A172 (cell line): Measurements from ENCODE around the gene DMD. TPM values are rescaled to one million over a fixed set of nuclear protein-coding genes. Genes with fewer than 3 reads are reported as not detected.
"Not testable (repeated sequence)": the region's sequence is repeated elsewhere in the genome, so short reads cannot be mapped to it uniquely, and the experiment has no call there.

Experiments used
- DNase-seq: peaks from one replicate; pipeline ENCODE4 v3.0.0-alpha.2; 2015; ENCODE audit warnings: low spot score
- total RNA-seq: library from RNA; depleted of rRNA; stranded (reverse); fragments of >200 nt; shearing (Covaris generic); gene quantifications from 2 replicates; pipeline ENCODE4 v1.2.3, GENCODE V29; 2014

The DMD gene
- total RNA-seq, 1 experiment from 2014 or later, result 17.6 TPM

- no peak for DNase-seq
Measured at GRCh38 chrX:31443654-31444053, 1767.7 kb downstream of the DMD start.

- no peak for DNase-seq
Measured at GRCh38 chrX:31440546-31440945, 1770.8 kb downstream of the DMD start.

- DNase-seq, result no peak
Measured at GRCh38 chrX:31436424-31436823, 1774.9 kb downstream of the DMD start.

GRCh38 chrX:31435592-31435991 lies 1775.8 kb downstream of the DMD start:
- DNase-seq, result no peak

DNA sequence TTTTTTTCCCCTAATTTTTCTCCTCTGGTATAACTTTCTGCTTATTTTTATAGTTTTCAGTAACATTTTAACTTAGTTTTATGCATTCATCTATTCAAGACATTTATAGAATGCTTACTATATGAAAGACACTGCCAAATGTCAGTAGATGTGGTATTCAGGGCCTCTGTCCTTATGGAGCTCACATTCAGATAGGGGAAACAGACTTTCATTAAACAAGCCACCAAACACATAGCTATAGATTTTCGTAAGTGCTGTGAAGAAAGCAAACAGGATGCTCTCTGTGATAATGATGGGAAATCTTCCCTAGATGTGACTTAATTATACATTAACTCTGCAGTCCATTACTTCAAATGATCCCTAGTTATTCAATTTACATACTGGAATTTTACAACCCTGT lies 1777.5 kb downstream of the DMD start:
- DNase-seq, result no peak

DNA sequence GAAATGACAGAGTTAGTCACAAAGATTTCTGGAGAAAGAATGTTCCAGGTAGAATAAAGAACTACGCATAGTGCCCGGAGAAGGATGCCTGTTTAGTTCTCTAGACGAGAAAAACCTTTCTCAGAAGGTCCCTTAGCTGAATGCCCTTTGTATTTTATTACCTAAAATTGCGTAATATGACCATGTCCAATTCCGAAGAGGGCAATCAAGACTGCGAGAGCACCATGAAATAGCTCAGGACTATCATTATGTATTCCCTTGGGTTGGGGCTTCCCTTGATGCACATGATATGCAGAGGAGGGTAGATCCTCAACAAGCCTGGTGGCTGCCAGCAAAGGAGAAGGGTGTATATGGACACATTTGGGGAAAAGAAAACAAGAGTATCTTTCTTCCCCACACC lies 1781.4 kb downstream of the DMD start:
- DNase-seq, result no peak

DNA sequence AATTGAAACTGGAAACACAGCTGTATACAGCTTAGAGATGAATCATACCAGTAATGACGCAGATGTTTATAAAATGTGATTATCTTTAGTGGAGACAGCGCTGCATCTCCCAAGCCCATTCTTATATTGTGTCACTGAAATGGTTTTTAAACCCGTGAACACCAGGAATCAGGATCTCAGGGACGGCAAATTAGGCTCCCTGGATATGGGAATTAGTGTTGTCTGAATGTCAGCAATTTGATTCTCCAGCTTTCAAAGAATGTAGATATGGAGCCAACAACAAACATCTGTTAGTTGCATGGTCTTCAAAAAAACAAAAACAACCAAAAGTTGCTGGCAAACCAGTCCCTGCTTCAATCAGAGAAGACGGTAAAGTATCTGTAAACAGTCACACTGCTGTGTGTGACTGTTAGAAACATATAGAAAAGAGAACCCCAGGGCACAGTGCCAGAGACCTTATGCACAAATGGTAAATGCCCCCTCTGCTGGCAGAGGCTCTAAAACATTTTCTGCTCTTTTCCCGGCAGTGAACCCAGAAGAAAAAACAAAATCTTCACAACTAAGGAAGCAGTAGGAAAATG lies 1787.7 kb downstream of the DMD start:
- DNase-seq, result peak; percentile 69

GRCh38 chrX:31421441-31421840 lies 1789.9 kb downstream of the DMD start:
- no peak for DNase-seq

DNA sequence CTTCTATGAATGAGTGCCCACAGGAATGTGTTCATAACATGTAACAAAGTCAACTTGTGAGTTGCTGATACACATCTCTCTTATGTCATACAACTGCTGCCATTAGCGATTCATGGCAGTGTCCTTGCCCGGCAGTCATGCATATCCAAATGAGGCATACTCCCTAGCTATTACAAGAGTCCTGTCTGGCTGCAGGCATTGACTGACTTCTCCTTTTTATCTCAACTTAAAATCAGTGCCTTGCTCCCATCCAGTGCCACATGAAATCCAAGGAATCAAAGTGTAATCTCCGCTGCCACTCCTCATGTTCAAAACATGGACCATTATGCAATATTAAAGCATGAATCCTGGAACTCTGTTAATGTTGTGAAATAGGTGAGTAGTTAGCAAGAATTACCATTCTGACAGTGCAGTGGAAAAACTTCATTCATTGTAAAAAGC lies 1790.6 kb downstream of the DMD start:
- no peak for DNase-seq

DNA sequence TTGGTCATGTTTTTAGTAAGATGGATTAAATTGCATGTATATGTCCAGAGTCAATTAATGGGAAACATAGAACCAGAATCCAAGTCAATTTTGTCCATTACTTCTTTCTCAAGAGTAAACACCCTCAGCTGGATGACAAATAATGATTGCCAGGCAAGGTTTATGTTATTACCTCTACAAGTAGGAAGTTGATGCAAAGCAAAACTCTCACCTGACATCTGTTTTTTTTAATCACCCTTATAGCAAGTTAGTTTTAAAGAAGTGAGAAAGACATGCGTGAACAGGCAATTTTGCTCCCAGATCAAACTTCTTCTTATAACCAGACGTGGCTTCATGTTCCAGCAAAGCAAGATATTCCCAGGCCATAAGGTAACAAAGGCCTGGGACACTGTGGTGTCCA lies 1791.0 kb downstream of the DMD start:
- DNase-seq, result no peak

- DNase-seq, result peak; percentile 67
Measured at GRCh38 chrX:31397119-31397518, 1814.2 kb downstream of the DMD start.

DNA sequence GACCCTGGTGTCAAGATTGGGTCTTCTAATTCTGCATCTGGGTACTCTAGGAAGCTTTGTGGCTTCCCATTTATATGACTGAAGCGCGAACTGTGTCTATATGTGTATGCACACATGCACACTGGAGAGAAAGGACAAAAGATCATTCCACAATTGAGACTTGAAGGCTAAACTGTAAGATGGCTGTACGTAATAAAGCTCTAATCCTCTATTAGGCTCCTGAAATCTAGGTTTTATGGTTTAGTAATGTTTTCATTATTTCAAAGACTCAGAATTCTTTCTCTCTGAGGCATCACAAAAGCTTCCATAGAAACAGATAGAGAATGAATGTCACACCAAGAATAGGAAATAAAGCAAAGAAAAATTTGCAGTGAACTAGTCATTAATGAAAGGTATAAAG lies 1818.8 kb downstream of the DMD start:
- no peak for DNase-seq

DNA sequence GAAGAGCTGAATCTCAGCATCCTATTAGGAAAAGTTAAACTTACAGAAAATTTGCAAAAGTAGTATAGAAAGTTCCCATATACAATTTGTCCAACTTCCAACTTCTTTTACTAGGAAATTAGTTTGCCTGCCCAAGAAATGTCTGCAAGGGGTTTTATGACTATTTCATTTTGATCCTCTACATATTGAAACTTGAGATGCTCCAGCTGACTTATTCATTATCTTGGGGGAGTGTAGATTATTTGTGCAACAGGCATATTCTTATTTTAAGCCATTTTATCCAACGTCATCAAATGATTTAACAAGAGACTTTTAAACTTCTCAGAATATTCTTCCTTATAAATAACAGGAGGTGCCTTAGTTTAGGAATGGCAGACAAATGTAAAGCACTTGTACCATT lies 1822.4 kb downstream of the DMD start:
- DNase-seq, result no peak

GRCh38 chrX:31384471-31384870 lies 1826.9 kb downstream of the DMD start:
- DNase-seq, result no peak

DNA sequence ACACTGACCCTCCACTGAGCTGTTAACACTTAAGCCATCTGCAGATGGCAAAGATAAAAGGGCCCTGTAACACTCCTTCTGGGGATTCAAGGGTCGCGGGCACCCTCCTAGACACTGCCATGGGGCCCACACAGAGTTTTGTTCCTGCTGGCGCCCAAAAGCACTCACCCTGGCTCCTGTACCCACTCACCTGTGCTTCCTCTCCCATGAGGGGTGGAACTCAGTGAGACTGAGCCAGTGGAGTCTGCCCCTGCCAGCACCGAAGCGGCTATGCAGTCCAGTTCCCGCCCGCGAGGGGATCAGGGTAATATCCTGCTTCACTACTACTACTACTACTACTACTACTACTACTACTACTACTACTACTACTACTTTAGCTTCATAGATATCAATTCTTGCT lies 1827.4 kb downstream of the DMD start:
- no peak for DNase-seq

- not testable (repeated sequence) for DNase-seq
Measured at GRCh38 chrX:31378973-31379372, 1832.4 kb downstream of the DMD start.

DNA sequence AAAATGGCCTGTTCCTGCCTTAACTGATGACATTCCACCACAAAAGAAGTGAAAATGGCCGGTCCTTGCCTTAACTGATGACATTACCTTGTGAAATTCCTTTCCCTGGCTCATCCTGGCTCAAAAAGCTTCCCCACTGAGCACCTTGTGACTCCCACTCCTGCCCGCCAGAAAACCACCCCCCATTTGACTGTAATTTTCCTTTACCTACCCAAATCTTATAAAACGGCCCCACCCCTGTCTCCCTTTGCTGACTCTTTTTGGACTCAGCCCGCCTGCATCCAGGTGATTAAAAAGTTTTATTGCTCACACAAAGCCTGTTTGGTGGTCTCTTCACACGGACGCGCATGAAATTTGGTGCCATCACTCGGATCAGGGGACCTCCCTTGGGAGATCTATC lies 1833.5 kb downstream of the DMD start:
- DNase-seq, result not testable (repeated sequence)

GRCh38 chrX:31376408-31377022 lies 1834.8 kb downstream of the DMD start:
- no peak for DNase-seq

DNA sequence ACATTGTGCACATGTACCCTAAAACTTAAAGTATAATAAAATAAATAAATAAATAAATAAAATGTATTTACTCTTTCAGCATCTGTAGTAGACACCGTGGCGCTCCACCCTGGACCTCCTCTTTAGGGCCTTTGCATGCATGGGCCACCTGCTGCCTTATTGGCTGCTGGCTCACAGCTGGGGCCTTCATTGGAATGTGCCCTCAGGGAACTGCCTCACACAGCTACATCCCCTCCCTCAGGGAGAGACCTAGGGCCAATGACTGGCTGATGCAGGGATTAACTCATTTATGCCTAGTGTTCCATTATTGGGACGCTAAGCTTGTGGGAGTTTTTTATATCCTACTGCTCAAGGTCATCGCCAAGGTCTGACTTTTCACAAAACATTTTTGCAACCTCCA lies 1836.6 kb downstream of the DMD start:
- DNase-seq, result no peak

DNA sequence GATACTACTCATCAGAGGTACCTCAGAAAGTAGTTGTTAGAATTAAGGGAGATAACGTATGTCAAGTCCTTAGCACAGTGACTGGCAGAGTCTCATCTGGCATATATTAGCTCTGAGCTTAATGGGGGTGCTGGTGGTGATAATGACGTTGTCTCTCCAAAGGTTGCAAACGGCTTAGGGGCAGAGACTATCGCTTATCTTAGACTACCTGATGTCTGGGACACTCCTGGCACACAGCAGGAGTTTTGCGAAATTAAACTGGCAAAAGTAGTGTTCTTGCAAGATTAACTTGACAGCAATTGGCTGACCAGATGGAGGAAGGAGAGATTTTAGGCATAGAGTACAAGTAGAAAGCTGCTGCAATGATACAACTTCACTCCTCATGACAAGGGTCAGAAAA lies 1839.4 kb downstream of the DMD start:
- no peak for DNase-seq

- no peak for DNase-seq
Measured at GRCh38 chrX:31367816-31368215, 1843.5 kb downstream of the DMD start.

DNA sequence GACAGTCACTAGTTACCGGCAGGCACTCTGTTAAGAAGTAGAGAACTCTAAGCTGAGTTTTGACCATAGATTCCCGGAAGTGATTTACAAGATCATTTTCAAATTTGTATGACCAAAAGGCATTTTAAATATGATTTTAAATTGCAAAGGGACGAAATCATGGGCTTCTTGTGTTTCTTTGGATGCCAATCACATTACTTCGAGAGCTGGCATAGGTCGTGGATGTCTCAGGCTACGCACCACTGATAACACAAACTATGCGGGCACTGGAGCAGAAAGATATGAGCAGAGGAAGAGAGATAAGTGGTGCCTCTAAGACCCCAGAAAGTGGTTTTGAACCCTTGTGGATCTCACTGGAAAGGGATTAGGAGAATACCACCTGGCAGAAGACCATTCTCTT lies 1845.3 kb downstream of the DMD start:
- DNase-seq, result no peak

- DNase-seq, result no peak
Measured at GRCh38 chrX:31356275-31357212, 1854.8 kb downstream of the DMD start.
